Measurements from ENCODE around the gene CBL.

CBL gene

DNA sequence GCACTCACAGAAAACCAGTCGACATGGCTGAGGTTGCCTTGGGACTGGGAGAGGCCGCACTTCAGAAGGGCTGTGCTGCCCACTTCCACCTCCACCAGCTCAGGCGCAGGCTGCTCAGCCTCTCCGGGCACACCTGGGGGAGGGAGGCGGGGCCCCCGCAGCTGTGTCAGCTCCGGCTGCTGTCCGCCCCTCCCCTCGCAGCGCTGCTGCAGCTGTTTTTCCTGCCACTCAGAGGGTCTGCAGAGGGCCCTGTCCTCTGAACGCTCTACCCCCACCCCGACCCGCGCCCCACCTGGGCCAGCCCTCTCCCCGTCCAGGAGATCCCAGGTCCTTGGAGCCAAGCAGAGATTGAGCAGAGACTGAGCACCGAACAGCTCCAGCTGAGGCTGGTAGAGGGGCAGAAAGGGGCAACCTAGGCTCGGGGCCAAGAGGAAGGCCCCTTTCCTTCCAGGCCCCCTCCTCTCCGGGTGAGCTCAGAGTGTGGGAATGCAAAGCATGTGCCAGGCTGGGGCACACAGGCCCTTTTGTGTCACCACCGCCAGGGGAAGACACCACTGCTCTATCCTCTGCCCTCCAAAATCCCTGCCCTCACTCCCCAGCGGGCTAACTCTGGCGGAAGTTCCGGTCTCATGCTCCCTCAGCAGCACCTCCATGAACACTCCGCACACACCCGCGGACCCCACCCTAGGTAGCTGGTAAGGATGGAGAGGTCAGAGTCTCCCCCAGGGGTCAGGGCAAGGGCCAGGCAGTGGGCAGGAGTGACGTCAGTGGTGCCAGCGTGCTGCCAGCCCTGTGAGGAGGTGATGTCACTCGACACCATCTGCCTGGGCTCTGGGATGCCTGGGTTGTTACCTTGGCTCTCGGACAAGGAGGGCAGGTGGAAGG is 109.2 kb downstream of the CBL start:
- DNase-seq: no peak

DNA sequence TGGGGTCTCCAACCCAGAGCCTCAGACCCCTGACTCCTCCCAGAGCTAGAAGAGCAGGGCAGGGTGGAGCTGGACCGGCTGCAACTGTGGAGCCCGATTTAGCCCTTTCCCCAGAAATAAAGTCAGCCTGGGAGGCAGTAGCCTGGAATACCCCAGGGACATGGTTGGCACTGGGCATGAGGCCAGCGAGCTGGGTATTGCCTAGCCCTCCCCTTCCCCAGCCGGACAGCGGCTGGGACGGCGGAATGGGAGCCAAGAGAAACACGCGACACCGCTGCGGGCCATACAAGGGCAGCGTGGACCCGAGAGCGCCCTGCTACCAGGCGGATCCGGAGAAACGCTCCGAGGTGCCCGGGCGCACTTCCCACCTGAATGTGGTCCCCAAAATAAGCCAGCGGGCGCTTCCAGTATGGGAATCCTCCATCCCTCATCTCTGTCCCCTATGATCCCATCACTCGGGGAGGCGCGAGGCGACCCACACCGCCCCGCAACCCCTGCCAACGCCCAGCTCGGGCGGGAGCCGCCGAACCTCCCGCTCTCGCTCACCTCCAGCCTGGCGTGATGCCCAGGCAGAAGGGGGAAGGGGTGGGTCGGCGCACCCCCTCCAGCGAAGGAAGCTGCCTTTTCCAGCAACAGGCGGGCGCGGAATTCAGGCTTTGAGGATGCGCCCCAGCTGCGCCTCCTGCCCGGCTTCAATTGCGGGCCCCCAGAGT is 110.0 kb downstream of the CBL start:
- peak; percentile 31 for DNase-seq

DNA sequence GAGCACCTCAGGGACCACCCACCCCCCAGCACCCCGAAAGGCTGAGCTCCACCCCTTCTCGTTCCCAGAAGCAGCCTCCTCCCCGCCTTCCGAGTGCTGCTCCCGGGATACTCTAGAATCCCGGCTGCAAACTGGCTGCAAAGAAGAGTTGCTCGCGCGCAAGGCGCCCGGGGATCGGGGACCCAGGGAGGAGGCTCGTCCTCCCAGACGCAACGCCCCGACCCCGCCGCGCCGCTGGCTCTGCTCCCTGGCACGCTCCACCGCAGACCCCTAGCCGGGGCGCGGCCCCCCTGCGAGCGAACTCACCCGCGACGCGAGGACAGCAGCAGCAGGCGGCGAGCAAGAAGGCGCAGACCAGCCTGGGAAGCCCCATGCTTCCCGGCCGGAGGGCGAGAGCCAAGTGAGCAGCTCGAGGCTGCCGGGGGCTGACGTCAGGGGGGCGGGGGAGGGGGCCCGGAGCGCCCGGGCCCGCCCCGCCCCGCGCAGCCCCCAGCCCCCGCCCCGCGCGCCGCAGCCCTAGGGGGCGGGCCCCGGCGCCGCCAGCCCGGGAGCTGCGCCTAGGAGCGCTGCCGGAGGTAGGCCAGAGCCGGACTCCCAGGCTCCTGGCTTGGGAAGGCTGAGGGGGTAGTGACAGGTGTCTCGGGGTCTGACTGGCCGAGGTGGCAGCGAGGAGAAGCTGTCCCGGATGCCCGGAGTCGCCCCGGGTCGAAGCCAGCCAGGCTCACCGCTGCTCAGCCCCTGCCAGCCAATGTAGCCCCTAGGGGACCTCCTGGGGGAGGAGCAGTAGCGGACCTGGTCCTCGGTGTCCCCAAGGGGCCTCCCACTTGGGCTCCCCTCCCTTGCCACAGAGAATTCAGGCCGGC is 110.8 kb downstream of the CBL start, which contains the start of gene MCAM:
Gene MCAM, minus strand, starts transcription at position 402 of the 863 bp plus-strand sequence. Its CDS starts 29 bp downstream, at position 373.
- peak; percentile 50 for DNase-seq

DNA sequence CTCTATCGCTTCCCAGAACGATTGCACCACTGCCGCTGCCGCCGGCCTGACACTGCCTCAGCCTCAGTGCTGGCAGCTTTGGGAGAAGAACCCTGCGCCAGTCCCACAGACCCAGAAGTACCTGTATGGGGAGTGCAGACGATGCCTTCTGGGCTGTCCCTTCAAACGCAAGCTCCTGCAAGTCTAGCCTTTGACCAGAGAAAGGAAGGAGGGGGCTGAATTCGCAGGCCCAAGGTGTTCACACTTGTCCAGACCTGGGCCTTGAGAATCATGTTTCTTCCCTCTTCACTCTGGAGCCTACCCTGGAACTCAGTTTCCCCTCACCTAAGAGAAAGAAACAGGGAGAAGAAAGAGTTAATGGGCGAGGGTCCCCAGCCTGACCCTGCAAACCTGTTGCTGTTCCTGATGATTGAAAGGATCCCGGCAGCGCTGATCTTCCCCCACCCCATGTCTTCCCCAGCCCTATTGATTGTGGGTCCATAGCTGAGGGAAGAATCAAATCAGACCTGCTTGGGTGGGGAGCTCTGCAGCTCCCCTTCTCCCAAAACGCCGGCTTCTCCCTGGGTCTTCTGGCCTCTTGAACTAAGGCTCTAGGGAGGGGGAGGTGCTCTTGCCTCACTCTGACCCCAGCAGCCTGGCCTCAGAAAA is 111.6 kb downstream of the CBL start:
- DNase-seq: no peak

DNA sequence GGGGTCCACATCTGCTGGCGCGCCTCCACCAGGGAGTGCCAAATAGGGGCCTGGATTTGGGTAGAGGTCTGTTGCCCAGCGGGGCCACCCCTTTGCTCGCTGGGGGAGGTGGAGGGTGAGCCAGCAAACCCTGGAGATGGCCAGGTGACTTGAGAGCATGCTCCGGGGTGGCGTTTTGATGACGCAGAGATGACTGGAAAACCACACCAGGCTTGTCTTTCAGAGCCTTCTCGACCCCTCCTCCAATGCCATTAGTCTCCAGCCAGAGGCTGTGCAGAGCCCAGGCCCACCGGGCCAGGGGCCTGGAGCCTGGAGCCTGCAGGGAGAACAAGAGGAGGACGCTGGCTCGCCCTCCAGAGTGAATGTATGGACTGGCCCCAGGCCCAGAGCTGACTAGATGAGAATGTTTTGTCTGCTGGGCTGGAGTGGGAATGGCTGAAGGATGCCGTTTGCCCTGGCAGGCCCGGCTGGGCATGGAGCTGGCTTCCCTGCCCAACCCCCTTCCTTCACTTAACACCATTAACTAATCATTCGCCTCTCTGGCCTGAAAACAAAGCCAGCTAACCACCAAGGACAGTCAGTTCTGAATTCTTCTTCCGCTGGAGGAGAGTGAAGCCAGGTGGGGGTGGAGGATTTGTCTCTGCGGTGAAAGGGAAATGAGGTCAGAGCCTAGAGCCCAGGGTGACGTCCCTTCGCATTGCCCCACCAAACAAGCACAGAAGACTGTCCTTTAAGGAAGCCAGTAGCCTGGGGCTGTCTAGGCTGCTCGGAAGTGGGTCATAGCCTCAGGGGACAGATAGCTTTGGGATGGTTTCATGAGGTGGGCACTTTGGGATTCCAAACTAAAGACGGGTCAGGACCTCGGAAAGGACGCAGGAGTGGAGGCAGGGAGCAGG is 112.3 kb downstream of the CBL start:
- peak; percentile 74 for DNase-seq

DNA sequence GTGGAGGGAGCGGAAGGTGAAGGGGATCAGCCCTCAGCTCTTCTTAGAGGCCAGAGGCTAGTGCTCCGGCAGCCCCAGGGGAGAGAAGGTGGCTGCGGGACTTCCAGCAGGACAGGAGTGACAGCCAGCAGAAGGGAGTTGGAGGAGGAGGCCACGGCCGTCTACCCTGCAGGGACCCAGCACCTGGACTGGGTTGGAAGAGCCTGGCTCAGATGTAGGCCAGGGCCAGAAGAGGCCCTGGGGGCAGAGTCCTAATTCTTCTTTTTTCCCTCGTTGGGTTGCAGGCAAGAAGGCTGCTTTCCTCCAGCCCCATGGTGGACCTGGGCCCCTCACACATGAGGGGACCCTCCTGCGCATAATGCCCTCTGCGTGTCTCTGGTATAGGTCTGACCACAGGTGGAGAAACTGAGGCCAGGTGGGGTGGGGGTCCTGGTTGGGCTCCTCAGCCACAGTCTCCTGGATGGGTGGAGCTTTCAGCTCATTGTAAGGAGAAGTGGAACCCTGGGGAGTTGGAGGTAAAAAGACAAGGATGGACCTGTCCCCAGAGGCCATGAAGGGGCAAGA is 113.1 kb downstream of the CBL start:
- no peak for DNase-seq

DNA sequence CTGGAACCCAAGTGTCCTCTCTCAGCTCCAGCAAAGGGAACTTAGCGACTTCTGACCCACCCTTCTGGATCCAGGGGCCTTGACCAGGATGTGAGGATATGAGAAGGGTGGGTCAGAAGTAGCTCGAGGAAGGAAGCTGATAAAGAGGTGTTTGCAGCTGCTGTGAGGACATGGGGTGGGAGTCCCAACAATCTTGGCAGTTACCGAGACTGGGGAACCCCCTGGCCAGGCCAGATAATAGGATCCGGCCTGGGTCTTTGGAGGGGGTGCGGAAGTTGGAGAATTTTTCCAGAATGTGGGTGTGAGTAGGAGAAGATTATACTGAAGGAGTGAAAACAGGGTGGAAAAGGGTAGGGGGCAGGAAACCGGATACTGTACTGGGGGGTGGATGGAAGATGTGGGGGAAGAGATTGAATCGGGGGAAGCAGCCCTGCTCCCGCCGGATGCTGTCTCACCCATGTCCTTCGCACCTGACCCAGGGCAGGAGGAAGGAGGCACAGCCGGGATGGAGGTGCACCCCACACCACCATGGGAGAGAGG is 113.6 kb downstream of the CBL start:
- no peak for DNase-seq

DNA sequence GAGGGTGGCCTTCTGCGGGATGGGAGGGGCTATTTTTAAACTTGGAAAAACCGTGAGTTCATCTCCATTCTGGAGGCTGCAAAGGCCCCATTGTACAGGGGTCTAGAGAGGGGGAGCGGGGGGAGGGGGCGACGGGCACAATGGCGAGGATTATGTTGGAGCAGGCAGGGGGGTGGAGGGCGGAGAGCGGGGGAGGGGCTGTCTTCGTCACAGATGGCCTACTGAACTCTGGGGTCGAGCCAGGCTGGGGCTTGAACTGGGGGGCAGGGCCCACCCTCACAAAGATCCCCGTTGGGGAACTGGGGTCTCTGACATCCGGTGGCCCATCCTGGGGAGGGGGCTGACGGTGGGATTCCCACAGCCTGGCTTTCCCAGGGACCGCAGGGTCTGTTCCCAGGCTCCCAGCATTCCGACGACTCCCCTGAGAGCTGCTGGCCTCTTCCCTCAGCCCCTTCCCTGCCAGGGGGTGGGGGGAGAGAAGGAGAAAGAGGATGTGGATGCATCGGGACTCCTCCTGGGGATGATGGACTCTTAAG is 114.2 kb downstream of the CBL start:
- peak; percentile 60 for DNase-seq

DNA sequence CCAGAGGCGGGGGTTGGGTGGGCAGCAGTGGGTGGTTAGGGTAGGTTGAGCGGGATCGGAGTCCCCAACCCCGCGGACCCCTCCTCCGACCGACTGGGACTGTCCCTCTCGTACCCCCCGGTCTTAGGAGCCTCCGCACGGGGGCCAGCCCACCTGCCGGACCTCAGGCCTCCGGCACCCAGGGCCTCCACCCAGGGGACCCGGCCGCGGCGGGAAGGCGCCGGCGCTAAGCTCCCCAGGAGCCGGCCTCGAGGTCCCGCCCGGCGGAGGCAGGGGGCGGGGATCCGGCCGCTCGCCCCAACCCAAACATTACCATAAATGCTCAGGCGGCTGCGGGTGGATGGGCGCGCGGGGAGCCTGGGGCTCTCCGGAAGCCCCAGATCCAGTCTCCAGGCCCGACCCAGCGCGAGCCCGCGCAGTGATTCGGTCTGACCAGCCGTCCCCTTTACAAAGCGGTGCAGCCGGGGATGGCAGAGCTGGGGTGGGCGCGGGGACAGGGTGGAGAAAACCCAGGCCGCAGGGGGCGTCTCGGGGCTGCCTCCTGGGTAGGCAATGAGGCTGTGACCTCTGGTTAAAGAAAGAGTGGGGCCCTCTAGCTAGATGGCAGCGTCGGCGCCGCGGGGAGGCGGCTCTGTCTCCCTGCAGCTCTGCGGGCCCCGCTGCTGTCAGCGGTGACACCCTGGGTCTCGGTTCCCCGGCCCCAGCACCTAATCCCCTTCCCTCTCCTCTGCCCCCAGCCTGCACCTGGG is 114.8 kb downstream of the CBL start:
- DNase-seq: peak; percentile 77

DNA sequence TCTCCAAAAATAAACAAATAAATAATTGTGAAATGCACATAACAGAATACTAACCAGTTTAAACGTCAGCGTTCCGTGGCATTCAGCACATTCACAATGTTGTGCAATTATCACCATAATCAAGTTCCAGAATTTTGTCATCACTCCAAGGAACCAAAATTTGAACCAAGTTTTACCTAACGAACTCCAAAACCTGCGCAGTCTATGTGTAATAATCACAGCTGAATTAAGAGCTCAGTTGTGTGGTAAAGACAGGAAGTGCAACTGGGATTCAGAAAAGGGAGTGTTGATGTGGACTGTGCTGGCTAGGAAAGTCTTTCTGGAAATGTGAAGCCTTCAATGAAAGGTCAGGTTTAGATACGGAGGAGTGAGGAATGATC is 116.2 kb downstream of the CBL start:
- DNase-seq: no peak

DNA sequence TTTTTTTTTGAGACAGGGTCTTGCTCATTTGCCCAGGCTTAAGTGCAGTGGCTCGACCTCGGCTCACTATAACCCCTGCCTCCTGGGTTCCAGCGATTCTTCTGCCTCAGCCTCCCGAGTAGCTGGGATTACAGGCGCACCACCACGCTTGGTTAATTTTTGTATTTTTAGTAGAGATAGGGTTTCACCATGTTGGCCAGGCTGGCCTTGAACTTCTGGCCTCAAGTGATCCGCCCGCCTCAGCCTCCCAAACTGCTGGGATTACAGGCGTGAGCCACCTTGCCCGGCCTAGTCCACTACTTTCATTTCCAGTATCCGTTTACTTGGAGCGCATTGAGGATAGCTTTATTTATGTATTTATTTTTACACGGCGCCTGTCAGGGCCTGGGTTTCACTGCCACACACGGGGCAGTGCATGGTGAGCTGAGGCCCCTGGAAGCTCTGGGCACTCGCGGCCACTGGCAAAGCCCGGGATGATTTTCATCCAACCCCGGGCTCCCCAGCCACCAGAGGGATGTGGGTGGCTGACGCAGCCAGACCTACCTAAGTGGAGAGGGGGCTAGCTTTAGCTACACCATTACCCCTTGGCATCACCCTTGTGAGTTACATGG is 116.9 kb downstream of the CBL start:
- no peak for DNase-seq

DNA sequence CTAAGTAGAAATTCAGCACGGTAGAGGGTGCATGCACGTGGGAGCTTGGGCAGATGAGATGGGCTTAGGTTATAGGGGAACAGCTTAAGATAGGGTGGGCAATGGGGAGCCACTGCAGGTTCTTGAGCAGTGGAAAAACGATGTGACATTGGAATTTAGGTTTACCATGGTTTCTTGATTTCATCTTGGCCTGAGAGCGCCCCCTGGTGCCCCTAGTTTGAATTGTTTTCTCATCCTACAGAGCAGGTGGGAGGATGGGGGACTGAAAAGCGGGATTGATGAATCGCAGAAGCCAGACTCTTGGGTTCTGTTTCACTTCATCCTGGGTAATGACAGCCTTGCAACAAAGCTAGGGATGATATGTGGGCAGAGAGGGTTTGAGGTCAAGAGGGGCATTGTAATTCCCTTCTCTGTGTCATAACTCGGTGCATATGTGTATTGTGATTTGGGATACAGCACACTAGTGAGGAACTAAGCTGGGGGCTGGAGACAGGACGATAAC is 117.4 kb downstream of the CBL start:
- peak; percentile 70 for DNase-seq

DNA sequence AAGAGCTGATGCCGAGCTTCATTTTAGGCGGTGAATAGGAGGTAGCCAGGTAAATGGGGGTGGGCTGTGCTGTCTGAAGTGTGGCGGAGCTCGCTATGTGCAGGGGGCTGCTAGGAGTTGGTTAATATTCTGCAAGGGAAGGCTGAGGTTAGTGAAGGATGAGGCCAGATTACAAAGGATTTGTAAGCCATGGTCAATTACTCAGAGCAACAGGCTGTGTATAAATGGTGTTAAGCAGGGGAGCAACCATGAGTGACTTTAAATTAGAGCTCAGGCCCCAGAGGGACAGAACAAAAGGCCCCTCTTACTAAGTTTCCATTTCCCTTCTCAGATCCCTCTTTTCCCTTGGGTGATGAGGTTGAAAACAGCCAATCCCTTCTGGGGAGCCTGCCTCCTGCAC is 118.0 kb downstream of the CBL start:
- no peak for DNase-seq

DNA sequence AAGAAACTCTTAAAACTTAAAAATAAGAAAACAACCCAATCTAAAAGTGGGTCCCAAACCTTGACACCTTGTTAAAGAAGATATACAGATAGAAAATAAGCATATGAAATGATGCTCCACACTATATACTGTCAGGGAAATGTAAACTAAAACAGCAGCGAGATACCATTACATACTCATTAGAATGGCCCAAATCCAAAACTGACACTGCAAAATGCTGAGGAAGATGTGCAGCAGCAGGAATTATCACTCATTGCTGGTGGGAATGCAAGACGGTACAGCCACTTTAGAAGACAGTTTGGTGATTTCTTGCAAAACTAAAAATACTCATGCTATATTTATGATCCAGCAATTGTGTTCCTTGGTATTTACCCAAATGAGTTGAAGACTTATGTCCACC is 123.2 kb downstream of the CBL start:
- no peak for DNase-seq

DNA sequence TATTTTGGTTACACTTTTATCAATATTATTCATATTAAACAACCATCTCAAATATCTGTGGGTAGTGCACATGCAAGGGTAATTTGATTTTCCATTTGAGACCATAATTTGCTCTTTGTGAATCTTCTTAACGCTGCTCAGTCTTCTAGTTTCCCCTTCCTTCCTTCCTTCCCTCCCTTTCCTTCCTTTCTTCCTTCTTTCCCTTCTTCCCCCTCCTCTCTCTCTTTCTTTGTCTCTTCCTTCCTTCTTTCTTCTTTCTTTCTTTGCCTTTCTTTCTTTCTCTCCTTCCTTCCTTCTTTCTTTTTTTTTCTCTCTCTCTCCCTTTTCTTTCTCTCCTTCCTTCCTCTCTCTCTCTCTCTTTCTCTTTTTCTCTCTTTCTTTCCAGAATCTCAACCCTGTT is 124.1 kb downstream of the CBL start:
- no peak for DNase-seq

DNA sequence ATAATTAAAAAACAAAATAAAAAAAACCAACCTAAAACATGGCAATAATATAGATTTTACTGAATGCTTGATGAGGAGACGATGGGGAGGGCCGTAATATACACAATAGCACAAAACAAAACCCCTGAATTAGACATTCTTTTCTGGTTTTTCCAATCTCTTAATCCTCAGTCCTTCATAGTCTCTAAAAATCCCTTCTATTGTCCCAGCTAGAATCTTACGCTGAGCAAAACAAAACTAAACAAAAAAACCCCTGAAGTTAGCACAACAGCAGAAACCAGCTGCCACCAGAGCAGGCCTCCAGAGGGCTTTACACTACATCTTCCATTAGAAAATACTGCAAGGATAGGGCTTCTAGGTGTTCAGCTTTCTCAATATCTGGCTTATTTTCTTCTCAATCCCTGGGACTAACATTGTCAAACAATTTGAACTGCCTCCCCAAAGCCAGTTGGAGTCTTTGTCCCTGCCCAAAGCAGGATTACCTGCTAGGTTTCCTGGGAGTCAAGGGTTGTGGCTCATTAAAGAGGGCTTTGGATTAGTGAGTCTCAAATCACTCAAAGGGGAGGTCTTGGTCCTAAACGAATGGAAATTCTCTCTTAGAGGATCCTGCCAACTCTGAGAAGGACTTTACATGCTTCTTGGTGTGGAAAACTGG is 126.1 kb downstream of the CBL start:
- DNase-seq: no peak

DNA sequence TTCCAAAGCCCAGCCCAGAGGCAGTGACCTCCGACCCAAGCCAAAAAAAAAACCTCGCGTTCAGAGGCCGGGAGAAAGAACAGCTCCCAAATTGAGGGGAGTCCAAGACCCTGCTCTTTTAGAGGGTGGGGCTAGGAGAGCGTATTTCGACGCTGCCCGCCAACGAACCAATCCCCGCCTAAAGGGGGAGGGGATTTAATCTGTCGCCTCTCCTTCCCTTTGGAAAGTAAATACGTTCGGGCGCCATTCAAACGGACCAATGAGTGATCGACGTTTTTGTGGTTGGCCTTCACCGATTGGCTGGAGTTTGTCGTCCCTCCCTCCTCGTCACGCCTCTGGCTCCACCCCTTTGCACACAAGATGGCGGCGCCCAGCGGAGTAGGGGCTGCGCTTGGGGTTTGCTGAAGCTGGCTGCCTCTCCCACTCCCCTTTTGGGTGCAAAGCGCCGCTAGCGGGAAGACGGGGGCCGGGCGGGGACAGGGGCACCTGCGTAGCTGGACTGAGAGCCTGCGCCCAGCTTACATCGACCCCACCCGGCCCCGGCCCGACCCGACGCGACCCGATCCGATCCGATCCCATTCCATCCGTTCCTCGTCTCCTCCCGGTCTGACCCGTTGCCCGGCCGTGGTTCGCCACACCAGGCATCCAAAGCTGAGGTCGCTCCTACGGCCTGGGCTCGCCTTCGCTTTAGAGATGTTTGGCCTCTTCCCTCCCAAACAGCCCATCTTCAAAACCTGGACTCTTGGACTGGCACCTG is 128.2 kb downstream of the CBL start, which contains the start of gene RNF26:
Gene RNF26, plus strand, starts transcription at position 354 of the 757 bp plus-strand sequence. CDS start 596 bp downstream, outside the sequence.
- DNase-seq: peak; percentile 99

Data from fibroblast of upper back skin (primary cell).